GM21515 (cell line): ENCODE measurements around the gene NDUFAF4.

Experiments used
- ATAC-seq: cut with Tn5 transposase; IDR thresholded peaks from one replicate; pipeline ENCODE4 v1.9.1; 2021; ENCODE audit not compliant: unreplicated experiment

NDUFAF4 gene

DNA sequence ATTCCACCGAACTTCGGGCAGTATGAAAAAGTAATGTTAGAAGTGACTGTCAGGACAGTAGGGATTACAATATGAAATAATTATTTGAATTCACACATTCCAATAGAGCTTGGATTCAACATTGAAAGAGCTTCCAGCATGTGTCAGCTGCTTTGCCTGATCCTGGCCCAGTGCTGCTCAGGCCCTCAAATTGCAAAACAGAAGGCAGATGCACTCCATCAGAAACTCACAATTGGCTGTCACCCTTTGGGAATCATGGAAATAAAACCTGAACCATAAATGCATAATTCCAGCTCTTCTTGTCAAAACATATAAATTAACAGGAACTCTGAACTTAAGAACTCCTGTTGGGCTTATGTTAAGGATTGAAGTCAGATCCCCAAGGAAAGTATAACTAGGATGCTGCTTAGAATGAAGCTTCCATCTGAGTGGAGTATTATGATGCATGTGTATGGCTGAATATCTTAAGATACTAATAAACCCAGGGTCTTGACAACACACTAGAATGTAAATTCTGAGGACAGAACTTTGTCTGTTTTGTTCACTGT lies 1.8 kb upstream of the NDUFAF4 start:
- ATAC-seq = no peak

DNA sequence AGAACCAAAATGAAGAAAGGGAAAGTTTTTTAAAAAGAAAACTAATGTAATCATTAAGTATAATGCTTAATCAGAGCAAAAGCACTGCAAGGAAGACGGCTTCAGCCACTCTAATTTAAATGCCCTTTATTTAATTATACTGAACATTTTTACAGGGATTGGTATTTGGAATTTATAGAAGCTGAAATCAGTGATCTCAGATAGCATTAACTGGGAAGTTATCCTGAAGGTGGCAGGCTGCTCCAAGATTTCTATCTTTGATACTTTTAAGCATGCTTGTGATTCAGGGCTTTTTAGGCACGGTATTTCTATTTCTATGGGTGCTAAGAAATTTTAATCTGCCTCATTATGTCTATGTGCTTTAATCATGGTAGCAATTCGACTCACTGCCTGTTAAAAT lies 1.3 kb upstream of the NDUFAF4 start:
- ATAC-seq = no peak

DNA sequence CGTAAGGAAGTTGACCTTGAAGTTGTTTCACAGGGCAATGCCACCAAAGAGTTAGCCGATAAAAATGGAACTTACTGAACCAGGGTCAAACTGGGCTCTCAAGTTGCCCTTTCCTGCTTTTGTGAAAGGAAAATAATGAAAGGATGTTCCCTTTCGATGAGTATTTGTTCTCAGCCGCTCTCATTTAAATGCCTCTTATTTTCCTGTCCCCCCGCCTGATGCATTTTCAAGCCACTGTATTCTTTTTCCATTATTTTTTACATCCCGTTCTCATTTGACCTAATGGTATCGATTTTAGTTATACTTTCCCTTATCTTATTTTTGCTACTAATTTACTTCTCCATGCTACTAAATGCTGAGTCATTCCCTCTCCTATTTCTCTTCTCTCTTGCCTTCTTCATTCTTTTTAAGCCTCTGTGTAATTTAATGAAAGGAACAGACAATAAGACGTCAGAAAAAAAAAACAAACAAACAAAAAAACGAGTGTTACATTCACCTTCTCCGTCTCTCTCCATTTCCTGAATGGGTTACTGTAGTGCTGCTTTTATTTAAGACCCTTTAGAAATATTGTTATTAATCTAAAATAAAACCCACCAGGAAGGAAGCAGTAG lies 655 bp upstream of the NDUFAF4 start:
- ATAC-seq = no peak

DNA sequence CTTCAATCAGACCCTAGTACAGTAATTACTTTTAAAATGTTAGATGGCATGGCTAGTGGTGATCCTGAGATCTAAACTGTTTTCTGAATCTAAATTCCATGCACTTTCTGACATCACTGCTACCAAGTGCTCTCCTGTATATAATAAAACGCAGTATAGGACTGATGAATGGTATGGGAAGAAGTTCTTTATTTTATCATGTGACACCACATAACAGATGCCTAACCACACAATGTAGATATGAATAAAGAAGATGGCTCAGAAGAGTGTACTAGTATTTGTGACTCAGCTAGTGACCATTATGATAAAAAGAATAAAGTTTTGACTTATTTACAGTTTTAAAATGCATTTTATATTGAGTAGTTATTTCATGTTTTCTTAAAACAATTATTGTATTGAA lies 8.5 kb downstream of the NDUFAF4 start:
- no peak for ATAC-seq

DNA sequence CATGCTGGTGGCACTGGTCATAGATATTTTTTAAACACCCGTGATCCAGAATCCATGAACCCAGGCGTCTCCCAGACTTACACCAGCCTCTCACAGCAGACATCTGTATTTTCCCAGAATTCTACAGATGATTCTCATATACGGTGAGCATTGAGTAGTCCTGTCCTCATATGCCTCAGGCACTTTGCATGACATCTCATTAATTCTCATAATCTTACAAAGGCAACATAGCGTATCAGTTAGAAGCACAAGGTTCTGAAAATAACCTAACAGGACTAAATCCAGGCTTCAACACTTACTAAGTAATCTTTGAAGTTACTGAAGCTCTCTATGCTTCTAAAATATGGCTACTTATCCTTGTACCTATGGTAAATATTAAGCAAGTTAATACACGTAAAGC lies 8.9 kb downstream of the NDUFAF4 start:
- ATAC-seq = no peak

DNA sequence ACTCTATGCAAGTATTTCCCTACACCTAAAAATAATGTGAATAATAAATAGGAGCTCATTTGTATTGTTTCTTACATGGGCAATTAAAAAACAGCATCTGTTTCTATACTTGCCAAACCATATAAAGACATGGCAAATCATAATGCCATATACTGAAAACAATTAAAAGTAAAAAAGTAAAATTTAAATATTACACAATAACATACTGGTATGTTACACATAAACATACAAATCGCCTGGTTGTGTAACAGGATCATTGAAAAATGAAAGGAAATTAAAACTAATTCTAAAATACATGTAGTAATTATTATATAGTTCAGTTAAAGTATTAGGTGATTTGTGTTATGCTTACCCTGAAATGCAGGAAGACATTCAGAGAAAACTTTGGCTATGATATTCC lies 11.2 kb downstream of the NDUFAF4 start:
- ATAC-seq = no peak

DNA sequence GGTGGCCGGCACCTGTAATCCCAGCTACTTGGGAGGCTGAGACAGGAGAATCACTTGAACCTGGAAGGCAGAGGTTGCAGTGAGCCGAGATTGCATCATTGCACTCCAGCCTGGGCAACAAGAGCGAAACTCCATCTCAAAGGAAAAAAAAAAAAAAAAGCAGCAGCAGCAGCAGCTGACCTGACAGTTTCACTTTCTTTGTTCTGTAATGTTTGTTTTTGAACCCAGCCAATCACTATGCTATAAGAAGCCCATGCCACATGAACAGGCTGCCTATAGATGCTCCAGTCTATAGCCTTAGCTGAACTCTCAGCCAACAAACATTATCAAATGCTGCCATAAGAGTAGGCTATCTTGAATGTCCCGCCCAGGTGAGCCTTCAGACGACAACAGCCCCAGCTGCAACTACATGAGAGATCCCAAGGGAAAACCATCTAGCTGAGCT lies 12.5 kb downstream of the NDUFAF4 start:
- ATAC-seq = peak; percentile 97

DNA sequence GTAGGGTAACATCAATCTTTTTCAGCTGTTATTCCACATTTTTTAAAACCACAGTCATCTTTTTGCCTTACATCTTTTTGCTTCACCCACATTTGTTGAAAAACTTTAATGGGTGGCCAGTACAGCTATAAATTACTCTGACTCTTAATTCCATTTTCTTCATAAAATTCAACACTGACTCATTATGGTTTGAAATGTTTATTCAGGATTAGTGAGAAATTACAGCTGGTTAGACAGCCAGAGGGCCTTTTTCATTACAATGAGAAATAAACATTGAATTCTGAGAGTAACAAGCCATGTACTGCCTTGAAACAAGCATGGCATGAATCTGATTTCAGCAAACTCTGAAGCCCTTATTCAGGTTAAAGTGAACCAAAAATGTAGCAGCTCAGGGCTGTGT lies 19.5 kb downstream of the NDUFAF4 start:
- ATAC-seq = no peak

DNA sequence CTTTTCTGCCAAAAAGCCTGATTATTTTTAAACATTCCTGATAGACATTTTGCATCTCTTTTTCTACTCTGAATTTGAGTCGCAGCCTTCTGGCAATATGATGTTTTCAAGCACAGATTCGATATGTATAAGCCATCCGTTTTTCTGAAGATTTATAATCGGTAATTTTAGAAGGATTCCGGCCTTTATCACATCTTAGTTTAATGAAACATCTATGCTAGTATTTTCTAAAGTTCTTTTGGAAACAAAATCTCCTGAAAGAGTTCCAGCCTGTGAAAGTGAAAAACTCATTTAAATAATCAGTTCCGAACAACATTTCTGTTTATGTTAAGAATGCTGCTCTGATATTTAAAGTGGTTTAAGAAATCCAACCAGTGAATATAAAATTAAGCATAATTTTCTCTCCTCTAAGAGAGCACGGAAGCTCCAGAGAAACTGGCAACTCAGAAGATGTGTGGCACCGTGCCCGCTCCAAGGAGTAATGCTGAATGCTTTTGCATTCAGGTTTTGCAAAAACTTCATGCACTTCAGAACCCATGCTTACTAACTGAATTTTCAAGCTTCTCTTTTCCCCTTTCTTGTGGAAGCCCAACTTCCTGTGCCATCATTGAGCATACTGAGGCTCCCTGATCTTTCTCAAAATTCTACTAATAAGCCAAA lies 20.7 kb downstream of the NDUFAF4 start:
- no peak for ATAC-seq

DNA sequence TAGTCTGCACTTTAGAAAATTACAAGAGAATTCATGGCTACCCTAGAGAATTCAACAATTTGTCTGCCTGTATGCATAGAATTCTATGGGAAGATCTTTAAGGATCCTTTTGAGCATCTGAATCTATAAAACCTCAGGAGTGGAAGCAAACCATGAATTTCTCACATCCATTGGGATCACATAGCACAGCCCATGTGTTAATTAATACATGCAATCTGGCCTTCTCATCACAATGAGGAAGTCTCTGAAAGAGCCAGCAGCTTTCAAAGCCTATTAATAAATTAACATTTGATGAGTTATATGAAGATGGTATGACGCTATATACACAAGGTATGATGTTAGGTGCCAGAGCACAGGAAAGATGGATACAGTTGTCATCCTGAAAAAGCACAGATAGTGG lies 24.7 kb downstream of the NDUFAF4 start:
- no peak for ATAC-seq

DNA sequence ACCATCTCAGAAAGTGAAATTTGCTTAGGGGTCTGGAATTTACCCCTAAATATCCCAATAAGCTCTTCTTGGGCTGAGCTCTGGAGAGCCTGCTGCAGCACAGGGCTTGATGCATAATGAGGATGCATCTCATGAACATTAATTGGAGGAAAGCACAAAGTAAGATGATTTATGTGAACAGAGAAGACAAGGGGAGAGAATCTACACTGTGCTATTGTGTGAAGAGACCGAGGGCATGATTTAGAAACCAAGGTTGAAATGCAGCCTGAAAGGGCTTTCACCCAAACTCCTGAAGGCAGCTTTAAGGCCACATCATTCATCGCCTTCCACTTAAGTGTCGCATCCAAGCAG lies 32.7 kb downstream of the NDUFAF4 start:
- ATAC-seq = no peak

DNA sequence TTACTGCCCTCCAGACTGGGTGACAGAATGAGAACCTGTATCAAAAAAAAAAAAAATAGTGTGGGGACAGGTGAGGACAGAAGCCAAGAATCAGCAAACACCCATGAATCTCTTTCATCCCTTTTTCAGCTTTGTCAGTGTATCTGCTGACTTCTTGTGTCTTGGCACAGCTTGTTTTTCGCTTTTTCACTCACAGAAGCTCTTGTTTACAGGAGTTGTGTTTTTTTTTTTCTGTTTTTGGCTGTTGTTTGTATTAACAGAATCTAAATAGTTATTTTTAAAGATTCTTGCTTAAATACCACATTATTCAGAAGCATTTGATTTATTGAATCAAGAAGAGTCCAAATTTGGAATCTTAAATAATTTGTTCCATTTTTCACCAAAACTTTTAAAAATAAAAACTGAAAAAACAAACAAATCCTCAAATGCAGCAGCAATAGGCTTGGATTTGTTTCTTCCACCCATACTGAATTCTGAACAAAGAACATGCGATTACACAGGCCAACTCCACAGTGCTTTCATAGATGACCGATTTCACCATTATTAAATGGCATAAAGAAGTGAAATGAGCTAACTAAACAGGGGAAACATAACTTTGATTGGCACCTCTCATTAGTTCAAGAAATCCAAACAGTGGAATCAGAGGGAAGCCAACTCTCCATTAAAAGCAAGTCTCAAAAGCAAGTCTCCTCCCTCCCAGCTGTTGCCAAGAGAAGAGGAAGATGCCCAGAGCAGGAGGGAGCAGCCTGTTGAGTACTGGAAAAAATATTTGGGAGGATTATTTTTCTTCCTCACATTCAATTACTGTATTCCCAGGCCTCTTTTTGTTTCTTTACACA lies 33.3 kb downstream of the NDUFAF4 start:
- no peak for ATAC-seq

DNA sequence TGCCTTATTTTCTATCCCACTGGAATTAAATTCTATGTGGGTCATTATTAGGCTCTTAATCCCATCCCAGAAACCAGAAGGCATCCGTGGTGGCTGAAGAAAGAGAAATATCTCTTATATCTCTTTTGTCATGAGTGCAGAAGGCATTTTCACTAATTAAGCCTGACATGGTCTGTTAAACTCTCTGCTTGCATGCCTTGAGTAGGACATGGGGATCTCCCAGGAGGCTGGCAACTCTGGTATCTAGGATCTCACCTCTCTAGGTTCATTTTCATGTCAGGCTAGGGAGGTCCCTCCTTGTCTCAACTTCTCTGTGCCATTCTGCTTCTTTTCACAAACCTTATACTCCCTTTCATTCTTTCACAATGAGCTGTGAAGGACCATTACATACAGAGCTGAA lies 35.1 kb downstream of the NDUFAF4 start:
- ATAC-seq = no peak

DNA sequence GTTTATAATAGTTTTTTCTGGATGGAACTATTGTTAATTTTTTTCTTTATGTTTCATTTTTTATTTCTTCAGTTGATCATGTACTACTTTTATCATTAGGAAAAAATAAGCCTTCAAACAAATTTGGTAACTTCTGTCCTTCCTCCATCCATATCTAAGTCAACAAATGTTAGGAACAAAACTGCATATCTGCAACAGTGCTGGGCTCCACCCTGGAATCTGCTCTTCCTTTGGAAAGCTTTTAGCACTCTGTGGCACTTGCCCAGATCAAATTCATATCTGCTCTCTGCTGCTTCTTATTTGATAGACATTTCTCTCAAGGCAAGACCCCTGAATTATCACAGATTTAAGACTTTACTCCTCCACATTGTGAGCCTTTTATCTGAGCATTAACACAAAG lies 36.1 kb downstream of the NDUFAF4 start:
- no peak for ATAC-seq

DNA sequence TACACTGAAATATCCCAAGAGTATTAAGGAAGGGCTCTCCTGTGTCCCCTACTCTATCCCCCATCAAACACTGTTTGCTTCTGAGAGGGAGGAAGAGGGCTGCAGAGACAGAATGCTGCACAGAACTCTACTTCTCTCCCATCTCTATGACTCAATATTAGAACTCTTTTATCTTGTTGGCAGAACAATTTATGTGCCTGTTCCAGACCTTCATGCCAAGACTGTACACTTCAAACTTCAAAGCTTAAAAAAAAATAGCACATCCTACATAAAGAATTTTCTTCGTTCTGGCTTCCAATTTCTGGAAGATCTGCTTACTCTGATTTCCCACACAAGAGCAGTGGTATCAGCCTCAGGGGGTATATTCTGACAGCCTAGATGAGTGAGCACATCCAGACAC lies 40.8 kb downstream of the NDUFAF4 start:
- ATAC-seq = no peak

DNA sequence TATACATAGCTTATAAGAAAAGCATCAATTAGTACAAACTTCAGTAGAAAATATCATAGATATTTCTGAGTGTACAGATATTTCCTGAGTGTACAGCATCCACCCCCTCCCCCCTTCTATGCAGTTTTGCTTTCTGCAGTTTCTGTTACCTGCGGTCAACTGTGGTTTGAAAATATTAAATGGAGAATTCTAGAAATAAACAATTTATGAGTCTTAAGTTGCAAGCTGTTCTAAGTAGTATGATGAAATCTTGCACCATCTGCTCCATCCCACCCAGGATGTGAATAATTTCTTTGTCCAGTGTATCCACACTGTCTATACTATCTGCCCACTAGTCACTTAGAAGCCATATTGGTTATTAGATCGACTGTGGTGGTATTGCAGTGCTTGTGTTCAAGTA lies 44.6 kb downstream of the NDUFAF4 start:
- ATAC-seq = no peak

DNA sequence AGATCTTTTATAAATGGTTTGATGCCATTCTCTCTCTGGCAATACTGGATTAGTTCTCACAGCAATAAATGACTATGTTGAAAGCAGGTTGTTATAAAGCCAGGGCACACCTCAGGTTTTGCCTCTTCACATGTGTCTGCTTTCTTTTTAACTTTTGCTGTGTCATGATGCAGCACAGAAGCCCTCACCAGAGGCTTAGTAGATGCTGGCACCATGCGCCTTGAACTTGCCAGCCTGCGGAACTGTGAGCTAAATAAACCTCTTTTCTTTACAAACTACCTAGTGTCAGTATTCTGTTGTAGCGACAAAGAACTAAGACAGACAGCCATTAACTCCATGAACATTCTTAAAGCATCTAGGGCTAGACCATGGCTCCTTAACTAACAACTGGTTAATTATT lies 45.1 kb downstream of the NDUFAF4 start:
- ATAC-seq = no peak

DNA sequence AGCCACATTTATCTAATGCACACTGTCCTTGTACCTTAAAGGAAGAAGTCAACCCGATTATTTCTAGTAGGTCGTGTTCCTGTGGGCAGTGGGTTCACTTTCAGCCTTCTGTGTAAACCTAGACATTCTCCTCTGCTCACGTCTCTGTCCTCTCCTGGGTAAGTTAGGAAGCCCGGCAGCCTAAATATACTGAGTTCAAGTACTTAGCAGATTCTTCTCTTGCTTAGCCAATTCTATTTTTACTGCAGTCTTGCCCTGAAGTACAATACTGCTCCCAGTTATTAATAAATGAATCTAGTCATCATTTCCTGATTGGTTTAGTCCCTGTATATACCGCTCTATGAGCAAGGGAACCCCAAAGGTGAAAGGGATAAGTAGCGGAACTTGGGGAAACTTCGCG lies 45.8 kb downstream of the NDUFAF4 start:
- no peak for ATAC-seq

DNA sequence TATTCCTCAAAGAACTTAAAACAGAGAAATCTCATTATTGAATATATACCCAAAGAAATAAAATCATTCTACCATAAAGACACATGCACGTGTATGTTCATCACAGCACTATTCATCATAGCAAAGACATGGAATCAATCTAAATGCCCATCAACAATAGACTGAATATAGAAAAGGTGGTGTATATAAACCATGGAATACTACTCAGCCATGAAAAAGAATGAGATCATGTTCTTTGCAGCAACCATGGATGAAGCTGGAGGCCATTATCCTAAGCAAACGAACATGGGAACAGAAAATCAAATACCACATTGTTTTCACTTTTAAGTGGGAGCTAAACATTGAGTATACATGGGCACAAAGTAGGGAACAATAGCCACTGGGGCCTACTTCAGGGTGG lies 48.1 kb downstream of the NDUFAF4 start:
- no peak for ATAC-seq

DNA sequence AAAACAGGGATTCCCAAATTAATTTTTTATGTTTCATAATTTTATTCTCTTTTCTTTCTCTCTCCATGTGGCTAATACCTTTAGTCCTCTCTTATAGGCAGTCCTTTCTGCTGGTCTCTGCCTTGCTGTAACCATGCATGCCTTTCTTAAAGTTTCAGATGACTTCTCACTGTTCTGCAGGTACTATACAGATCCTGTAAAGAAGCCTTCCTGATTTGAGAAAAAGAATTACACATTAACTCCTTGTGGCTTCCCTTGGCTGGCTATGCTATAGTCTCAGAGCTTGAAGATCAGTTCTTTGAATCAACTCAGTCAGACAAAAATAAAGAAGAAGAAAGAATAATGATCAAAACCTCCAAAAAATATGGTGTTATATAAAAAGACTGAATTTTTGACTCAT lies 53.2 kb downstream of the NDUFAF4 start:
- no peak for ATAC-seq

DNA sequence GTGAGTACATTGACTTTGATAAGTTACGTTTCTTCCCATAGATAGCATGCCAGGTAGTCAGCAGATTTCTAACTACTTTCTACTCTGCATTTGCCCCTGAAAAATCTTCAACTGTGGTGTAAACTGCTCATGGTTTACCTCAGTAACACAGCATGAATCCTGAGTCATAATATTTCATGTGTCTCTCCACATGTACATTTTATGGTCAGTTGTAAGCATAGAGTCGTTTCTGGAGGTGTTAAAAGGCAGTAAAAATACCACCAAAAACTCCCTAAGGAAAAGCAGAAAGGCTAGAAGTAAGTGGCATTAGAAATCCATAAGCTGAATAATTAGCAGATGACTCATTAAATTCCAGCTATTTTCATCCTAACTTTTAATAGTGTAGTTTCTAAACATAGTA lies 56.3 kb downstream of the NDUFAF4 start:
- no peak for ATAC-seq
